NCI-H524 (cell line): ENCODE measurements around the gene ADAMTSL5.
"Not testable (repeated sequence)": the region's sequence is repeated elsewhere in the genome, so short reads cannot be mapped to it uniquely, and the experiment has no call there.

Source experiments
- DNase-seq, 2 experiments: peaks; one replicate each; lab custom pipeline; 2025; lab: John Stamatoyannopoulos, UW

Gene ADAMTSL5

GRCh38 chr19:1529430-1529816, 16.6 kb upstream of the ADAMTSL5 start:
- no peak for DNase-seq

DNA sequence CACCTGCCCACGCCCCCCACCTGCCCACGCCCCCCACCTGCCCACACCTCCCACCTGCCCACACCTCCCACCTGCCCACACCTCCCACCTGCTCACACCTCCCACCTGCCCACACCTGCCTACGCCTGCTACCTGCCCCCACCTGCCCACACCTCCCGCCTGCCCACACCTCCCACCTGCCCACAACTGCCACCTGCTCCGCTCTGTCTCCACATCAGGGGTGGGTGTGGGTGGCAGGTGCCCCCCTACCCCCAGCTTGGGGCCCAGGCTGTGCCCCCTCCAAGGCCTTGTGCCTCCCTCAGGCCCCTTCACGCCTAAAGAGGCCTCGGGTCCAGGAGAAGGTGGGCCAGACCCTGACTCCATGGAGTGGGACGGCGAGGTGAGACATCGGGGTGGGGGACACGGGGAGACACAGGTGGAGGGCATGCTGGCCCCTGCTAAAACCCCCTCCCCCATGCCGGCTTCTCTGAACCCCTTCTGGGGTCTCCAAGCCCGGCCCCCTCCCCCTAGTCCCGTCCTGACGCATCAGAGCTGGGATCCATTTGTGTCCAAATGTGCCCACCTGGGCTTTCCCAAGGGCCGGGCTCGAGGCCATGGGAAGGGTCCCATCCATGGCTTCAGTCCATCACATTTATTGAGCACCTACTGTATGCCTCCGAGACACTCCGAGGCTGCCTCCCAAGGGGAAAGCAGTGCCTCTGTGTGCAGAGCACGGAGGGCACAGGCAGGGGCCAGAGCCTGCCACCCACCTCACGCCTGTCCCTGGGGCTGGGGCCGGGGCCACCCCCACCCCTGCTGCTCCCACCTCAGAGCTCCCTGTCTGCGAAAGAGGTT, 16.0 kb upstream of the ADAMTSL5 start:
- no peak for DNase-seq

DNA sequence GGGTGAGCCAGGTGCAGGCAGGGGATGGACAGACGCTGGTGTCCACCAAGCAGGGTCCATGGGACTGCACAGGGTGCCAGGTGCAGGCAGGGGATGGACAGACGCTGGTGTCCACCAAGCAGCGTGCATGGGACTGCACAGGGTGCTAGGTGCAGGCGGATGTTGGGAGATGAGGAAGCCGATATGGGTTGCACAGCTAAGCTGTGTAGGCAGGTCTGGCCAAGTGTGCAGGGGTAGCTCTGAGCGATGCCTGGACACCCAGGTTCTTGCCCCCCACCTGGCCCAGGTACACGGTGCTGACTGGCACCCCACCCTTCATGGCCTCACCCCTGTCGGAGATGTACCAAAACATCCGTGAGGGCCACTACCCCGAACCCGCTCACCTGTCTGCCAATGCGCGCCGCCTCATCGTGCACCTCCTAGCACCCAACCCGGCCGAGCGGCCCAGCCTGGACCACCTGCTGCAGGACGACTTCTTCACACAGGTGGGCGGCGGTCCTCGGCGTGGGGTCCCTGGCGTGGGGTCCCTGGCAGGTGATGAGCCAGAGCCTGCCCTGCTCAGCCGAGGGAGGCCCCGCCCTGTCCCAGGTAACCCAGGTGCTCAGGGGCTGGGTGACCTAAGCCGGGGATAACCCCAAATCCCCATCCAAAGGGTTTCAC, 15.0 kb upstream of the ADAMTSL5 start:
- DNase-seq, result no peak

DNA sequence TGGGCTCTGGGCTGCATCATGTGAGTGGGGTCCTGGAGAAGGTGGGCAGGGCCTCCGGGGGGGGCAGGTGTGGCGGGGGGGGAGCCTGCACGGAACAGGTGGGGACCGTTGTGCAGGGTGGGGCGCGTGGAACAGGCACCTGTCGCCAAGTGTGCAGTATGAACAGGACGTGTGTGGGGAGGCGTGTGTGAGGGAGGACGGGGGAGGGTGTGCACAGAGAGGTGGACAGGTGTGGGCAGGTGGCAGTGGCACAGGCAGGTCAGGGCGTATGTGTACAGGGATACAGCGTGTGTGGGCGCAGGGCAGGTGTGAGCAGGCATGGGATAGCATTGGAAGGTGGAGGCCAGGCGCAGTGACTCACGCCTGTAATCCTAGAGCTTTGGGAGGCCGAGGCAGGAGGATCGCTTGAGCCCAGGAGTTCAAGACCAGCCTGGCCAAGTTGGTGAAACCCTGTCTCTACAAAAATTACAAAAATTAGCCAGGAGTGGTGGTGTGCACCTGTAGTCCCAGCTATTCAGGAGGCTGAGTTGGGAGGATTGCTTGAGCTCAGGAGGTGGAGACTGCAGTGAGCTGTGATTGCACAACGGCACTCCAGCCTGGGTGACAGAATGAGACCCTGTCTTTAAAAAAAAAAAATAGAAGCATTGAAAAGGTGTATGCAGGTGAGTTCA, 14.3 kb upstream of the ADAMTSL5 start:
- DNase-seq, result no peak

GRCh38 chr19:1526066-1526778, 13.4 kb upstream of the ADAMTSL5 start:
- DNase-seq, result no peak

GRCh38 chr19:1525343-1525742, 12.5 kb upstream of the ADAMTSL5 start:
- no peak for DNase-seq

DNA sequence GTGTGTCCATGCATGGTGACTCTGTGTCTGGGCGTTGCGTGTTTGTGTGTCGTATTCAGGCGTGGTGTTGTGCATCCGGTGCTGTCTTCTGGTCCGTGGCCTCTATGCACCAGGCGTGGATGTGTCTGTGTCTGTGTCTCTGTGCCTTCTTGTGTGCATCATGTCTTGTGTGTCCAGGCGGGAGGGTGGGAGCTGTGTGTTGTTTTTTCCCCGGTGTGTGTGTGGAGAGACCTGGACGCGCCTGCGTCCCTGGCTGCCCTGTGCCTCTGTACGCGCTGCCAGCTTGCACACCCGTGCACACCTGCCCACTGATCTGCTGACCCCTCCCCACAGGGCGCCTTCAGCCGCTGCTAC, 12.1 kb upstream of the ADAMTSL5 start:
- no peak for DNase-seq

- no peak for DNase-seq
Measured at GRCh38 chr19:1524287-1524971, 11.6 kb upstream of the ADAMTSL5 start.

GRCh38 chr19:1523412-1524286, 10.8 kb upstream of the ADAMTSL5 start, which contains the start of gene PLK5:
Gene PLK5, plus strand, starts transcription at chr19:1524077. Its CDS starts 2,920 bp downstream, at chr19:1526997.
- no peak for DNase-seq

DNA sequence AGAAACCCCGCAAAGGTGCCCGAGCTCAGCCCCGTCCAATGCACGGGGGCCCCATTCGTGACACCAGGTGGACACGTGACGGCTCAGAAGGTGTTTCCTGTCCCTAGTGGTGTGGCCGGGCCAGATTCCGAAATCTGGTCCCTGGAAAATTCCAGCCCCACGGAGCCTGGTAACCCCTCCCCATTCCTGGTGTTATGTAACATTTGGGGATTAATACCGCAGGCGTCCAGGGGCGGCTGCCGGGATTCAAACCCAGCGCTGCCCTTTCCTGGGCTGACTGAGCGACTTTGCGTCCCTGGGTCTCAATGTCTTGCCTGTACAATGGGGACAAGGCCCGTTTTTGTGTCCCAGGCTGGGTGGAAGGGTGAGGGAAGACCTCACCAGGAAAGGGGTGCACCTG, 10.0 kb upstream of the ADAMTSL5 start:
- no peak for DNase-seq

GRCh38 chr19:1522061-1522460, 9.2 kb upstream of the ADAMTSL5 start:
- no peak for DNase-seq

DNA sequence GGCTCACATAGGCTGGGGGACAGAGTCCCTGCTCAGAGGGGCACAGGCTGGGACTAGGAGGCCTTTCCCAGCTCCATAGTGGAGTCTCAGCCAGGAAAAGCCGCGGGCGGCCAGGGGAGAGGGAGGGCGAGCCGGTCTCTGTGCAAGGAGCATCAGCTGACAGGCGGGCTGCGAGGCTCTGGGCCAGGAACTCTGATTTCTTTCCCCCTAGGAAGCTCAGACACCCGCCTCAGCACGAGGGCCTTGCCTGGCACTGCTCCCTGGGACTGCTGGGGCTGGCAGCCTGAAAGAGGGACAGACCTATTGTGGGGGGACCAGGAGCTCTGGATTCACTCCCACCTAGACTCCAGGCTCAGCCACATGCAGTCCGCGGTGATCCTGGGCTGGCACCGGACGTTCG, 8.8 kb upstream of the ADAMTSL5 start:
- no peak for DNase-seq

GRCh38 chr19:1520203-1520780, 7.5 kb upstream of the ADAMTSL5 start:
- no peak for DNase-seq

GRCh38 chr19:1519802-1520201, 7.0 kb upstream of the ADAMTSL5 start:
- DNase-seq, result not testable (repeated sequence)

DNA sequence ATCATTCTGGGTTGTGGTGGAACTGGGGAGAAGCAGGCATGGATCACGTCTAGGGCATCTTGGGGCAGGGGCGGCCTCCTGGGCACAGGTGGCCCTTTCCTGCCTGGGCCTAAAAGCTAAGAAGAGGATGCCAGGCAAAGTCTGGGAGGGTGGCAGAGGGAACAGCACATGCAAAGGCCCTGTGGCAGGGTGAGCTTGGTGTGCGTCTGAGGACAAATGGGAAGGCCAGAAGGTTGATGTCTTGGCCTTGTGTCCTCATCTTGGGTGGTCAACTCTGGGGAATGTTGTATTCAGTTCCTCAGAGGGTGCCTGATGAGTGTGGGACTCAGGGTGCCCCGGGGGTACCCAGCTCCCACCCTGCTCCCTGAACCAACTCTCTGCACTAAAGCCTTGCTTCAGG, 5.7 kb upstream of the ADAMTSL5 start:
- DNase-seq, result no peak

DNA sequence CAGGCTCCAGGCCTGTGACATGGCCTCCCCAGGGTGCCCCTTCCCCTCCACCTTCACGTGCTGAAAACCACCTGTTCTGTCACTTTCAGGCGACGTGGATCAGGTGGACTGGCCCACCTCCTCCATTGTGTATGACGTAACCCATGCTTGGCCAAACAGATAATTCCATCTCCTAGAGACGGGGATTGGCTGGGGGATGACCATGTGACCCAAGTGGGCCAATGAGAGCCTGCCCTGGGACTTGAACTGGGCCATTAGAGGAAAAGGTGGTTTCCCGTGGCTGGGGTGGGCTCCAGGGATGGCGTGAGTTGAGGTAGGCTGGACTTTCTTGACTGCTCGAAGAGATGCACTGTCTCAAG, 3.6 kb upstream of the ADAMTSL5 start:
- no peak for DNase-seq

GRCh38 chr19:1514986-1515721, 2.3 kb upstream of the ADAMTSL5 start:
- DNase-seq, result no peak

DNA sequence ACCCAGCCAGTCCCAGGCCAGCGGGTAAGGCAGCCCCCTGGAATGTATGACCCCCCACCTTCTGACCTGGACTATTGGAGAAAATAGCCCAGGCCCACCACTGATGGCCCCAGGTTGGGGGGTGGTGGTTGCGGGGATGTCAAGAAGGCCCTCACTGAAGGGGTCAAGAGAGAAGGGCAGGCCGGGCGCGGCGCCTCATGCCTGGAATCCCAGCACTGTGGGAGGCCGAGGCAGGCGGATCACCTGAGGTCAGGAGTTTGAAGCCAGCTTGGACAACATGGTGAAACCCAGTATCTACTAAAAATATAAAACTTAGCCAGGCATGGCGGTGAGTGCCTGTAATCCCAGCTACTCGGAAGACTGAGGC, 1.5 kb upstream of the ADAMTSL5 start:
- DNase-seq, result no peak

DNA sequence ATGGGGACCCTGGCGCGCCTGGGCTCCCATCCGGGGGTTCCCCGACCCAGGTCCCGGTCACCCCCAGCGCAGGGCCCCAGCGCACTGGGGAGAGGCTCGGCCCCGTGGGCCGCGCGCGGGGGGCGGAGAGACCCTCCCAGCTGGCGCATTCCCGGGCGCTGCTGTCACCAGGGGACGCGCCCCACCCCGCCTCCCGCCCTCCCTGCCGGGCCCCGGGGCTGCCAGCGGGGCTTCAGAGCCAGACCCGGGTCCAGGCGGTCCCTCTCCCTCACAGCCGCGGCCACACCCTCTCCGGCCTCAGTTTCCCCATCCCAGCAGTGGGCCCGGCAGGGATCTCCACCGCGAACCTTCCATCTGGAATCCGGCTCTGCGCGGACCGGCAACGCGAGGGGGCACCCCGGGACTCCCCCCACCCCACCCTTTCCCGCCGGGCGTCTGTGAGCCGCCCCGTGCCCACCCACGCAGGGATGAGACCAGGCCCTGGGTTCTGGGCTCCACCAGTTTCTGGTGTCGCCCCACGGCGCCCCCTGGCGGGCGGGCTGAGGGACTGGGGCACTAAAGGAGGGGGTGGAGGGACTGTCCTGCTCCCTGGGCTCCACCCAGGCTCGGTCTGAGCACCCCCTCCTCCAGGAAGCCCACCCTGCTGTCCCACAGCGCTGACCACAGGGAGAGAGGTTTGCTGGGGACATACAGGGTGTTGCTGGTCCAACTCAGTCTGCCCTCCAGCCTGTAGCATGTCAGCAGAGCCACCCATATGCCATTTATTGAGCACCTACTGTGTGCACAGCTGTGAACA, 878 bp upstream of the ADAMTSL5 start:
- no peak for DNase-seq
